ENCODE measurements around the gene B4GALNT3. TPM values are rescaled to one million over a fixed set of nuclear protein-coding genes. Genes with fewer than 3 reads are reported as not detected.

Gene B4GALNT3
- total and polyA plus RNA-seq, 7 donors: 0.21 to 4.0 (median 0.57) TPM

DNA sequence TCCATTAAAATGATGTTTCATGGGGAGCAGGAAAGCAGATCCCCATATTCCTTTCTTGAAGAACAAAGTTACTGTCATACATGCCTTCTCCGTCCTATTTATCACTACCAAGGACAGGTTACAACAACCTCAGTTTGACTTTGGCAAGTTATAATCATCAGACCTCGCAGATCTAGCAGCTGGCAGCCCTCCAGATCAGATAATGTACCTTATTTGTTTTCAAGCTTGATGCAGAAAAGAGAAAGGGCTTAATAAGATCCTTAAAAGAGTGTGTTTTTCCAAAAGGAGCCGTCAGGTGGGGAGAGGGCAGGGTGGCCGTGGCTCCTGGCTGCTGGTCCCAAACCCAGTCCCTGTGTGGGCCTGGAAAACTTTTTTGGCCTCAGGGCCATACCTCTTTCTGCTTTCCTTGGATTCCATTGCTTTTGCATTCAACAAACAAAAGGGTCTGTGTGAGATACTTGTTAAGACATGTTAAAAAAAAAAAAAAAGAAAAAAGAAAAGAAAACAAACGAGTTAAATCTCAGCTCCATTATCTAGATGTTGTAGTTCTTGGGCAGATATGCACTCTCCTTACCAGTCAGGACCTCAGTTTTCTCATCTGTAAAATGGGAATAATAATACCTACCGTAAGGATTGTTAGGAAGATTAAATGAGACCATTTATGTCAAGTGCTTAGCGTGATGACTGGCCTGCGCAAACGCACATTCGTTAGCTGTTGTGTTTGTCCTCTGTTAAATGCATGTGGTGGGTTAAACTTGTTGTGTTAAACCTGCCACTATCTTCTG is 64.6 kb downstream of the B4GALNT3 start:
- Histone ChIP-seq H3K27ac (no peak overlapping the region), H3K27me3 (ENCODE audit: insufficient read depth in 3 of 3, low read length in 2 of 3) (no peaks in the 10 kb centered on the region), H3K9me3 (no peaks in the 10 kb centered on the region), H3K4me1 (no peaks in the 10 kb centered on the region), H3K4me3 (no peak overlapping the region), H3K36me3 (ENCODE audit: insufficient read depth in 1 of 2, low read depth in 1 of 2) (no peaks in the 10 kb centered on the region)
- TF ChIP-seq, protein P1, sequence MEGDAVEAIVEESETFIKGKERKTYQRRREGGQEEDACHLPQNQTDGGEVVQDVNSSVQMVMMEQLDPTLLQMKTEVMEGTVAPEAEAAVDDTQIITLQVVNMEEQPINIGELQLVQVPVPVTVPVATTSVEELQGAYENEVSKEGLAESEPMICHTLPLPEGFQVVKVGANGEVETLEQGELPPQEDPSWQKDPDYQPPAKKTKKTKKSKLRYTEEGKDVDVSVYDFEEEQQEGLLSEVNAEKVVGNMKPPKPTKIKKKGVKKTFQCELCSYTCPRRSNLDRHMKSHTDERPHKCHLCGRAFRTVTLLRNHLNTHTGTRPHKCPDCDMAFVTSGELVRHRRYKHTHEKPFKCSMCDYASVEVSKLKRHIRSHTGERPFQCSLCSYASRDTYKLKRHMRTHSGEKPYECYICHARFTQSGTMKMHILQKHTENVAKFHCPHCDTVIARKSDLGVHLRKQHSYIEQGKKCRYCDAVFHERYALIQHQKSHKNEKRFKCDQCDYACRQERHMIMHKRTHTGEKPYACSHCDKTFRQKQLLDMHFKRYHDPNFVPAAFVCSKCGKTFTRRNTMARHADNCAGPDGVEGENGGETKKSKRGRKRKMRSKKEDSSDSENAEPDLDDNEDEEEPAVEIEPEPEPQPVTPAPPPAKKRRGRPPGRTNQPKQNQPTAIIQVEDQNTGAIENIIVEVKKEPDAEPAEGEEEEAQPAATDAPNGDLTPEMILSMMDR (IDR thresholded peaks at IDR 0.05): no peak
- no peak for DNase-seq
- ATAC-seq: no peak
- 80 to 86% (median 81%) methylated on average over 10 of the region's 10 CpGs for WGBS, 3 donors
- intact Hi-C loops (cut with DNase I): no loop called here

DNA sequence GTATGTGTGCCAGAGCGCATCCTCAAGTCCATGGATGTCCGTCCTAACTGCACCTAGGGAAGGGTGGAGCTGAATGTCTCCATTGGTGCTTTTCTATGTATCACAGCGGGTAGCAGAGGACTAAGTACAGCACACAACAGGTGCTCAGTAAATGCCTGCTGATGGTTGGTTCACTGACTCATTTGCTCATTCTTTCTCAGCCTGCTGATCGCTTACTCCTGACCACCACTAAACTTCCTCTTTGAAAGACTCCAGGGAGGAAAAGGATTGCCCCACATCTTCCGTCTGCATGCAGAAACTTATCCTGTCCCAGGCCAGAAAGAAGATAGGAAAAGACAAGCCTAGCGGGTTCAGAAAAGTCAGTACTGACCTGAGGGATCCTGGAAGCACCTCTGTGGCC is 66.3 kb downstream of the B4GALNT3 start:
- intact Hi-C loops (cut with DNase I): no loop called here
- WGBS, 3 donors: 85 to 89% (median 86%) methylated on average over 6 of the region's 6 CpGs
- H3K27ac ChIP-seq: no peak overlapping the region
- no peak for ATAC-seq
- H3K4me3 ChIP-seq: no peak overlapping the region
- H3K27me3 ChIP-seq (ENCODE audit: insufficient read depth in 3 of 3, low read length in 2 of 3): no peaks in the 10 kb centered on the region
- no peaks in the 10 kb centered on the region for H3K9me3 ChIP-seq
- TF ChIP-seq, protein P1 (IDR thresholded peaks at IDR 0.05): no peak
- DNase-seq: no peak
- H3K4me1 ChIP-seq: no peaks in the 10 kb centered on the region
- H3K36me3 ChIP-seq (ENCODE audit: insufficient read depth in 1 of 2, low read depth in 1 of 2): no peaks in the 10 kb centered on the region

DNA sequence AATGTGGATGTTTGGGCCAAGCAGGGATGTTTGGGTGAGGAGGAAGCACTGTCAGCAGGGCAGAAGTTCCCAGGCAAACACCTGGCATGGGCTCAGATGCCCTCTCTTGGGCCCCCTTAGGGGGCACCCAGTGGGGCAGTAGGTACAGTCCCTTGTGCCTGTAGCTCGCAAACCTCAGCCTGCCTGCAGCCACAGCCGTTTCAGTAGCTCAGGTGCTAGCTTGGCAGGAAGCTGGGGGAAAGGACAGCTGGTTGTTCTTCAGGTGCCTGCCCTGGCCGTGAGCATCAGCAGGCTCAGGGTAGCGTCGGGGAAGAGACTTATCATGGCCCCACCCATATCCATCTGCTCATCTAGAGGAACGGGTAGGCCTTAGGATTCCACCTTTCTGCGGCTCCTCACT is 67.5 kb downstream of the B4GALNT3 start:
- TF ChIP-seq, protein P1 (IDR thresholded peaks at IDR 0.05): no peak
- intact Hi-C loops (cut with DNase I): no loop called here
- WGBS, 3 donors: 71 to 74% (median 73%) methylated on average over 7 of the region's 7 CpGs
- Histone ChIP-seq H3K36me3 (ENCODE audit: insufficient read depth in 1 of 2, low read depth in 1 of 2) (no peaks in the 10 kb centered on the region), H3K9me3 (no peaks in the 10 kb centered on the region), H3K27me3 (ENCODE audit: insufficient read depth in 3 of 3, low read length in 2 of 3) (no peaks in the 10 kb centered on the region), H3K4me1 (no peaks in the 10 kb centered on the region), H3K4me3 (no peak overlapping the region), H3K27ac (no peak overlapping the region)
- DNase-seq (no peak), ATAC-seq (no peak)

DNA sequence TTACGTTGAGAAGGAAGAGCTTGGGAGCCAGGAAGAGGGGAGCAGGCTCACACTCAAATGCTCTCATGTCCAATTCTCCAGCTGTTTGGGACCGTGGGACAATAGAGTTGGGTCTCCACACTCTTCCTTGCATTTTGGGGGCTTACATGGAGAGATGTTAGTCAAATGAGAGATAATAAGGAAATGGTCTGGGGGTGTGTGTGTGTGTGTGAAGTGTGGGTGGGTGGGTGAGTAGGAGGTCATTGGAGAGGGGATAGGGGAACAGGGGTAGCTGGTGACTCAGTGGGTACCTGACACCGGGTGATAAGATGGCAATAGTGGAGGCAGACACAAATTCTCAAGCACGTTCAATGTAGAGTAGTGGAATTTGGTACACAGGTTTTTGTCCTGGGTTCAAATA is 68.0 kb downstream of the B4GALNT3 start:
- Histone ChIP-seq H3K27ac (no peak overlapping the region), H3K9me3 (no peaks in the 10 kb centered on the region), H3K4me3 (no peak overlapping the region), H3K27me3 (ENCODE audit: insufficient read depth in 3 of 3, low read length in 2 of 3) (no peaks in the 10 kb centered on the region), H3K4me1 (no peaks in the 10 kb centered on the region), H3K36me3 (ENCODE audit: insufficient read depth in 1 of 2, low read depth in 1 of 2) (no peaks in the 10 kb centered on the region)
- intact Hi-C loops (cut with DNase I): no loop called here
- 71 to 79% (median 72%) methylated on average over 4 of the region's 4 CpGs for WGBS, 3 donors
- DNase-seq (no peak), ATAC-seq (no peak)
- TF ChIP-seq, protein P1 (IDR thresholded peaks at IDR 0.05): no peak

DNA sequence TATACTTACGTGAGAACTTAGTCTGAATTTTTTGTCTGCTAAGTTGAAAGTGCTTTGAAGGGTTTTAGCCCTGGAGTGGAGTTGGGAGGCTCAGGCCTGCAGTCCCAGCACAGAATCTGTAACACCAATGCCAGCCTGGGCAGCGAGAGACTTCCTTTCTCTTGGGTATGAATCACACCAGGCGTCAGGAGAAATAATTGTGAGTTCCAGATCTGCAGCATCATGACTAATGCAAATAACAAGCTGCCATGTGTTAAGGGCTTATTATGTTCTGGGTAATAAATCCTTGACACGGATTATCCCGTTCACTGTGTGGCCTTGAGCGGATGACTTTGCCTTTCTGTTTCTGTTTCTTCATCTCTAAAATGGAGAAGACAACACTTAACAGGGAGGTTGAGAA is 70.6 kb downstream of the B4GALNT3 start:
- ATAC-seq: peak; percentile 14 to 88 (median 71)
- intact Hi-C loops (cut with DNase I): no loop called here
- TF ChIP-seq, protein P1 (IDR thresholded peaks at IDR 0.05): no peak
- H3K4me3 ChIP-seq: no peak overlapping the region
- peaks cover 0 to 4% (median 0%) of the 10 kb centered on the region in 3 donors for H3K27me3 ChIP-seq (ENCODE audit: insufficient read depth in 3 of 3, low read length in 2 of 3)
- peak overlapping the region; percentile 30 for H3K27ac ChIP-seq
- H3K36me3 ChIP-seq (ENCODE audit: insufficient read depth in 1 of 2, low read depth in 1 of 2): no peaks in the 10 kb centered on the region
- no peak for DNase-seq
- no peaks in the 10 kb centered on the region for H3K9me3 ChIP-seq
- 59 to 73% (median 62%) methylated on average over 6 of the region's 6 CpGs for WGBS, 3 donors
- H3K4me1 ChIP-seq: no peaks in the 10 kb centered on the region
